ELF-1 (cell line): ENCODE results near the gene PPP2R3B.
A peak's percentile ranks its signal among the peaks of the same experiment; 100 is the strongest.
"Not testable (repeated sequence)": the region's sequence is repeated elsewhere in the genome, so short reads cannot be mapped to it uniquely, and the experiment has no call there.

ENCODE experiments used
- DNase-seq: peaks from one replicate; pipeline ENCODE4 v3.0.0-alpha.2; 2016; ENCODE audit warnings: low read depth, low spot score

The PPP2R3B gene

GRCh38 chrX:353566-354535, 32.9 kb downstream of the PPP2R3B start:
- no peak for DNase-seq

- DNase-seq = no peak
Measured at GRCh38 chrX:352582-353314, 34.0 kb downstream of the PPP2R3B start.

DNA sequence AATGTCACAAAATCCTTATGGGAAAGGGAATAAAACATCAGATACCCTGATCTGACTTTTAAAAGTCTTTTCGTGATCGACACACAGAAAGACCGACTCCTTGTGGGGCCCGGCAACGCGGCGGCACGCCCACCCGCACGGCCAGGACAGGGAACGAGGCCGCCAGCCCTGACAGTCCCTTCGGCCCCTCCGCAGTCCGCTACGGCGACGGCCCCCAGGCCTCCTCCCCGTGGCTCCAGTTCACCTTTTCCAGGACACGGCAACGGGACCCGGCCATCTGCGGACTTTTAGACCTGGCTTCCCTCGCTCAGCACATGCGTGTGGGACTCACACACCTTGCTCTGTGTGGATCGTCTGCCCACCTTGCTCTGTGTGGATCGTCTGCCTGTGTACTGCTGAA, 34.5 kb downstream of the PPP2R3B start:
- DNase-seq = no peak

GRCh38 chrX:351736-352135, 35.0 kb downstream of the PPP2R3B start:
- DNase-seq = no peak

GRCh38 chrX:351324-351641, 35.4 kb downstream of the PPP2R3B start:
- DNase-seq = not testable (repeated sequence)

- DNase-seq = no peak
Measured at GRCh38 chrX:350534-351323, 36.0 kb downstream of the PPP2R3B start.

- peak; percentile 42 for DNase-seq
Measured at GRCh38 chrX:350148-350533, 36.6 kb downstream of the PPP2R3B start.

GRCh38 chrX:349702-350101, 37.0 kb downstream of the PPP2R3B start:
- no peak for DNase-seq

- no peak for DNase-seq
Measured at GRCh38 chrX:349196-349595, 37.5 kb downstream of the PPP2R3B start.

GRCh38 chrX:348461-349117, 38.1 kb downstream of the PPP2R3B start:
- DNase-seq = no peak

GRCh38 chrX:347351-348117, 39.2 kb downstream of the PPP2R3B start:
- no peak for DNase-seq

GRCh38 chrX:346034-346813, 40.5 kb downstream of the PPP2R3B start:
- no peak for DNase-seq

- peak; percentile 45 for DNase-seq
Measured at GRCh38 chrX:345020-345925, 41.4 kb downstream of the PPP2R3B start.

- DNase-seq = no peak
Measured at GRCh38 chrX:344371-344901, 42.3 kb downstream of the PPP2R3B start.

DNA sequence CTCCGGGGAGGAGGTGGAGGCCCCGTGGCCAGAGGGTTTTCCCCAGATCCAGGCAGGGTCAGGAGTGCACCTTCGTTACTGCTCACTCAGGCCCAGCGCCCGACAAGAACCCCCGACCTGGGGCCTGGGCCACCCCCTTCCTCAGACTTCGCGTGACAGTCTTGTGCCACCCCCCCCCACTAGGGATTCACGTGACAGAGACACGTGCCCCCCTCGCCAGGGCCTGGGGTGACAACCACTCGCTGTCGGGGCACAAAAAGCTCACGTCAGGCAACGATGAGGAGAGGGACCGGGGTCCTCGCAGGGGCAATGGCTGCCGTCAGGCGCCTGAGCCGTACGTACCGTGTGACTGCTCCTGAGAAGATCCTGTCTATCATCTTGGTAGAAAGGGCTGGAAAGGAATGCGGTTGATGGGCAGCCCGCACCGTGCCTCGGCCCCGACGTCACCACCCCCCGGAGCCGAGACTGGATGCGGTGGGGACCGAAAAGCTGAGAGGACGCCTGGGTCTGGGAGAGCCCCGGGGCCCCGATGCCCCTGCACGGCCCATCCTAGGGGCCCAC, 45.1 kb downstream of the PPP2R3B start:
- DNase-seq = no peak

DNA sequence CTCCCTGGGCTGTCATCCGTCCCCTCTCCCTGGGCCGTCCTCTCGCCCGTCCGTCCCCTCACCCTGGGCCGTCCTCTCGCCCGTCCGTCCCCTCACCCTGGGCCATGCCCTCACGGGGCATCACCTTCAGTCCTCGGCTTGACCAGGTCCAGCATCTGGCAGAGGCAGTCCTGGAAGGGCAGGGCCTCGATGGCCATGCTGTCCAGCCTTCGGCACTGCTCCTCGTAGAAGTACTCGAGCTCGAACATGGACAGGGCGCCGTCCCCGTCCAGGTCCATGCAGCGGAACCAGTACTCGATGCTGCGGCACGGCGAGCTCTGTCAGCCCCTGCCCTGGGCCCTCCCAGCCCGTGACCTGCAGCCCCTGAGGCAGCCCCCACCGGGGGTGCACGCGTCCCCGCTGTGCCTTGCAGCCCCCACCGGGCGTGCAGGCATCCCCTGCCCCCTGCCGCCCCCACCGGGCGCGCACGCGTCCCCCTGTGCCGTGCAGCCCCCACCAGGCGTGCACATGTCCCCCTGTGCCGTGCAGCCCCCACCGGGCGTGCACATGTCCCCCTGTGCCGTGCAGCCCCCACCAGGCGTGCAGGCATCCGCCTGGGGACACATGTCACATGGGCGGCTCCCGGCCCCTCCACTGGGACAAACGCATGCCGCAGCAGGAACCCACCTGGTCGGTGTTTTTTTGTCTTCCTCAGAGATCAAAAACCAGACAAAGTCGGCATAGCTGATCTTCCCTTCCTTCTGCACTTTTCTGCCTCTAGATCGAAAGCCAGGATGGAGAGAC, 45.9 kb downstream of the PPP2R3B start:
- DNase-seq = no peak

- DNase-seq = no peak
Measured at GRCh38 chrX:340121-340520, 46.6 kb downstream of the PPP2R3B start.
